GM21447 (cell line): ENCODE data around the gene USF1.

Experiments
- ATAC-seq: cut with Tn5 transposase; IDR thresholded peaks from one replicate; pipeline ENCODE4 v1.9.1; 2021; ENCODE audit not compliant: unreplicated experiment

The USF1 gene, protein sequence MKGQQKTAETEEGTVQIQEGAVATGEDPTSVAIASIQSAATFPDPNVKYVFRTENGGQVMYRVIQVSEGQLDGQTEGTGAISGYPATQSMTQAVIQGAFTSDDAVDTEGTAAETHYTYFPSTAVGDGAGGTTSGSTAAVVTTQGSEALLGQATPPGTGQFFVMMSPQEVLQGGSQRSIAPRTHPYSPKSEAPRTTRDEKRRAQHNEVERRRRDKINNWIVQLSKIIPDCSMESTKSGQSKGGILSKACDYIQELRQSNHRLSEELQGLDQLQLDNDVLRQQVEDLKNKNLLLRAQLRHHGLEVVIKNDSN

DNA sequence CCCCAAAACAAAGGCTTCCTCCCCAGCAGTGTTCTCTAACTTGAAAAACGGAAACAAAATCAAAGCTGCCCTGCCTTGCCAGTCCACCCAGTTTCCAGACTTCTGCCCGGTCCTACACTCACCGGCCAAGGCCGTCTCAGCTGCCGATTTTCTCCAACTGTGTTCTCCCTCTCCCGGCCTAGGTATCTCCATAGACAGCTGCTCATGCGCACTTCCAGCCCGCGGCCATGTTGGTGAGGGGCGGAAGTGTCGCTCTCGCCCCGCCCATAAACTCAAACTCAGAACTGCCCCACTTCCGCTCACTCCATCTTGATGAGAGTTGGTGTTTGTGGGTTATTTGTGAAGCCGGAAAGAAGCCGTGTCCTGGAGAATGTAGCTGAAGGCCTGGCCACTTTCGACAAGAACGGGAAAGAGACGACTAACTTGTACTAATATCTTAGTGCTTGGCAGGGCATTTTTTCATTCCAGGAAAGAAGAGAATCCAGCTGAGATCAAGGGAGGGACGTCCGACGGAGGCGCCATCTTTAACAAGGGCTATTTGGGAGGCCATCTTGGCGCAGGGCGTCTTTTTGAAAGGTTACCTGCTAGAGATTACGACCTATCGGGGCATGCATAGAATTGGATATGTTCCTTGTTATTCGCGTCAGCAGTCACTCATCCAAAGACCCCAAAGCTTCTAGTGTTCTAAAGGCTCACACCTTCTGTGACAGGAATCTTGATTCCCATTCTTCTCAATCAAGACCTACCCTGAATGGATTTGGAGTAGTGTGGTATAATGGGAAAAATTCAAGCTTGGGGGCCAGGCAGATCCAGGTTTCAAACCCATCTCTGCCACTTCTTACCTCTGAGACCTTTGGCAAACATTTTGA is at the start of gene USF1:
Gene USF1, minus strand, starts transcription at position 242 of the 869 bp plus-strand sequence. CDS start 2,702 bp downstream, outside the sequence.
- ATAC-seq = peak; percentile 59

DNA sequence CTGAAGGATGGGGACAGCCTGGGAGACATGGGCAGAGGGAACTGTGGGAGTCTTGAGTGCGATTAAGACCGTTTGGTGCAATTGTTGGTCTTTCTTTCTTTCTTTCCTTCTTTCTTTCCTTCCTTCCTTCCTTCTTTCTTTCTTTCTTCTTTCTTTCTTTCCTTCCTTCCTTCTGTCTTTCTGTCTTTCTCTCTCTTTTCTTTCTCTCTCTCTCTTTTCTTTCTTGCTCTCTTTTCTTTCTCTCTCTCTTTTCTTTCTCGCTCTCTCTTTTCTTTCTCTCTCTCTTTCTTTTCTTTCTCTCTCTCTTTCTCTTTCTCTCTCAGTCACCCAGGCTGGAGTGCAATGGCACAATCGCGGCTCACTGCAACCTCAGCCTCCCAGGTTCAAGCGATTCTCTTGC is 49.5 kb upstream of the USF1 start:
- ATAC-seq = no peak

DNA sequence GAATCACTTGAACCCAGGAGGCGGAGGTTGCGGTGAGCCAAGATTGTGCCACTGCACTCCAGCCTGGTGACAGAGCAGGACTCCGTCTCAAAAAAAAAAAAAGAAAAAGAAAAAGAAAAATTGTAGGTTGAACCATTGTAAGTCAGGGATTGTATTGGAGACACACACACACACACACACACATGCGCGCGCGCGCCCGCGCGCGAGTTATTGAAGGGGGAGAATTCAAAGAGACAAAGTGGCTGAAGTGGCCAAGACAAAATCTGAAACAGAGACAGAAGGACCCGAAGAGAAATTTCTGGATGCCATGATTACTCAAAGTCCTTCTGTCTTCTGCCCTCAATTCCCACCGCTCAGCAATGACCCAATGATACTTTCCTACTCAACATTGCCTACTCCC is 48.7 kb upstream of the USF1 start:
- ATAC-seq = no peak

DNA sequence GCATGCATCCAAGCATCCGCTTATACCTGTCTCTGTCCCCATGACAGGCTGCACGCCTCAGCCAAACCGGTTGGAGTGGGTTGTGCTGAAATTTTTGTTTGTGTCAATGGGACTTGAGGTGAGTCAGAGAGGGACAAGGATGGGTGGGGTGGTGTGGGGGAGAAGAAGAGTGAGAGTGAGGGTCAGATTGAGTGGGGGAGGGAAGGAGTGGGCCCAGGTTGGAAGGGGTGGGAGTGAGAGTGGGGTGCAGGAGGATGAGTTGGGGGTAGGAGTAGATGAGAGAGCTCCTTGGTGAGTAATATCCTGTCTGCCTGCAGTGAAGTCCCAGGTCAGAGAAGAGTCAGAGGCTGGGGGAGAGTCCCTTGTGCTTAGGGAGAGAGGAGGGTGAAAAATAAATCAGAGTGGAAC is 46.8 kb upstream of the USF1 start:
- ATAC-seq = no peak

DNA sequence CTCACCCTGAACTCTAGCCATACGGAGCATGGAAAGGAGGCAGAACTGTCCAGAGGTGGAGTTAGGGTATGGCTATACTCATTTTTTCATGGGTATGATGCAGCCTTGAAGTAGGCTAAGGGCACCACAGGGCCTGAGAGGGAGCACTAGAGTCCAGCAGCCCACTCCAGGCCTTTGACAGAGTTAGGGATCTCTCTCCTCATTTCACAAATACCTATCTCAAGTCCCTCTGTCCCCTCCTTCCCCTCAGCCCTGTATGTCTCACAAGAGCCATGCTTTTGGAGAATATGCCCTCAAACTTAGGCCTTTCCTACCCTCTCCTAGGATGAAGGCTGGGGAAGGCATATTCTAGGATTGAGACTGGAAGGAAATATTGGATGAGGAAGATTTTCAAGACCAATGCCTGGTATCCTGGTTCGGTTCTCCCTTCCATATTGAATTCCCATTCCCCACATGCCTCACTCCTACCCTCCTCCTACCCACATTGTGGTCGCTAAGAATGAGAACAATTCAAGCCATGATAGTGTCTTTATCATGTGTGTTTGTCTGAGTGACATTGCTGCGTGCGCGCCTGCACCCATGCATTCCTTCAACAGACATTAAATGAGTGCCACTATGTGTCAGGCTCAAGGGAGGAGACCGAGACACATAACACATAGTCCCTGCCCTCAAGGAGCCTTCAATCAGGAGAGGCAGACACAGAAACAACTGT is 46.2 kb upstream of the USF1 start:
- ATAC-seq = no peak

DNA sequence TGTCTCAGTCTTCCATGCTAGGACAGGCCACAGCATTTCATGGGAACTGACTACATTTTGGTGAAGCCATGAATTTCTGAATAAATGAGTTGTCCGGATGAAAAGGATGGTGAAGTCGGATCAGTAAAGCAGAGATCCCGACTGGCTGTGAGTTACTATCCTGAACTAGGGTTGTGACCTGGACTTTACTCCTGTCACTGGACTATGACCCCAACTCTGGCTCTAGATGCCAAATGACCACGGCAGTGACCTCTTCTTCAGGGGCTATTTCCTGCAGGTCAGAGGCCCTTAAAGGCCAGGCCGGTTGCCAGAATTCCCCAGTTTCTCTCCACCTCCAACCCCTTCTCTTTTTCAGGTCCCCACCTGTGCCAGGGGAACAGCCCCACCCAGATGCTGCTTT is 45.3 kb upstream of the USF1 start:
- no peak for ATAC-seq

DNA sequence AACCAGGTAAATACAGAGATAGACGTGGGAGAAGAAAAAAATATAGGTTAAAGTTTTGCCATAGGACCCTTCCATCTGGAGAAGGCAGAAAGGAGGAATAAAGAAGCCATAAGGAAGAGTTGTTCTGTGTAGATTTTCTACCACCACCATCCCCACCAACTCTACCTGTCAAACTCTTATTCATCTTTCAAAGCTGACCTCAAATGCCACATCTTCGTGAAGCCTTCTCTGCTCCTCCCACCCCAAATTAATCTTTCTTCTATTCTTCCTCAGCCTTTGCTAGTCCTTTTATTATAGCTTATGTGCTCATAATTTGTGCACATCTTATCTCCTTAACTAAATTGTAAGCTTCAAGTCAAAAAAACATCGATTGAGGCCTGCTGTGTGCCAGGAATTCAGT is 44.8 kb upstream of the USF1 start:
- ATAC-seq = no peak

DNA sequence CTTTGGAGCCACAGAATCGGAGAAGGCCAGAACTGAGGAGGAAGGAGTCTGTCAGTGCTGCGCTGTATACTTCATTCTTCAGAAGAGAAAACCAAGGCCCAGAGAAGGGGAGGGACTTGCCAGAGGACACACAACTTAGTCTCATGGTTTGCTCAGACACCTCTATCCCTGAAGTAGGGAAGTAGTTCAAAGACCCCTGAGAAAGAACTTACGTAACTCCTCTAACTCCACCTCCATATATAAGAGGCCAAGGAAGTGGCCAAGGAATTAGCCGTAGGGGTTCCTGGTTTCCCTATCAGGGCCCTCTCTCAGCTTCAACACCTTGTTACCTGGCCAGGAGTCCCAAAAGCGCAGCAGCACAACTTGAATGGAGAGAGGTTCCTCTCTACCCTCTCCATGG is 44.2 kb upstream of the USF1 start:
- no peak for ATAC-seq

DNA sequence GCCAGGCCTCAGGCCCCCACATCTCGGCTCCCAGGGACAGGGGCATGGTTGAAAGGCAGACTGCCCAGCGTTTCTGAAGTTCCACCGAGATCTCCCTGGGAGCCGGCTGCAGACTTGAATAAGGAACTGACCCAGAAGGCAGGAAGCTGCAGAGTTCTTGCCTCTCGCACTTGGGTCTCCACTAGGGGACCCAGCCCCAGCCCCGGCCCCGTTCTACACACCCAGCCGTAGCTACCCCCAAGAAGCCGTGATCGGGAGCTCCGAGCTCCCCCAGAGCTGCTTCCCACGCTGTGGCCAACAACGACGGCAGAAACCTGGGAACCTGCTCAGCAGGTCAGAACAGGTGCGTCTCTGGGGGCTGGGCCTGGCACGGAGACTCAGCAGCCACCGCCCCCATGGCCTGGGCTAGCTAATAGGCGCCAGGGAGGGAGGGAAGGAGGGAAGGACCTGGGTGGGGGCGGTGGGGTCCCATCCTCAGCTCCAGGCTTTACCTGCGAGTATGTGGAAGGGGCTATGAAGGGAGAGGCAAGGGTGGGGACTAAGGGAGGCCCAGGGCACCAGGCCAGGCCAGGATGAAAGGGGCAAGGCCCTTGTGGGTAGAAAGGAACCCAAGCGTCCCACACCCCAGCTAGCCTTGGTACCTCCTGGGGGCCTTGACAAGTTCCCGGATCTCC is 43.6 kb upstream of the USF1 start, which contains the start of gene NECTIN4:
Gene NECTIN4, minus strand, starts transcription at position 308 of the 674 bp plus-strand sequence. Its CDS starts 262 bp downstream, at position 46.
- ATAC-seq = no peak

DNA sequence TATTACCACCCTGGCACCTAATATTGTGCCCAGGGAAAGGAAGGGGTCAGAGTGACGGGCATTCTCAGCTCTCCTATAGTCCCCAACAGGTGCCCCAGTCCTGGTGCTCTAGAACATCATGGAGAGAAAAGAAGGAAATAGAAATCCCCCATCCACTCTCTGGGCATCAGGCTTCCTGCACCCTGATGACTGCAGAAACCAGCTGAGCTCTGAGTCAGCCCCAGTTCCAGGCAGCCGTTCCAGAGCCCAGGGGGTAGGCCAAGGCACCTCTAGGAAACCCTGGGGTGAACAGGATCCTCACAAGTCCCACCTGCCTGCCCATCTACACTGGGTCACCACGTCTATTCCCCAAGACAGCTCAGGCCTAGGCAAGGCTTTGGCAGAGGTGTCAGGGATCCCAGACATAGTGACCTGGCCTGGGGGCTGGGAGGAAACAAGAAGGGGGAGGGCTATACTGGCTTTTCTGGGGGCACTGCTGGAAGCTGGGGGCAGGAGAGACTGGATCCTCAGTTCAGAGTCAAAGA is 42.9 kb upstream of the USF1 start:
- no peak for ATAC-seq

DNA sequence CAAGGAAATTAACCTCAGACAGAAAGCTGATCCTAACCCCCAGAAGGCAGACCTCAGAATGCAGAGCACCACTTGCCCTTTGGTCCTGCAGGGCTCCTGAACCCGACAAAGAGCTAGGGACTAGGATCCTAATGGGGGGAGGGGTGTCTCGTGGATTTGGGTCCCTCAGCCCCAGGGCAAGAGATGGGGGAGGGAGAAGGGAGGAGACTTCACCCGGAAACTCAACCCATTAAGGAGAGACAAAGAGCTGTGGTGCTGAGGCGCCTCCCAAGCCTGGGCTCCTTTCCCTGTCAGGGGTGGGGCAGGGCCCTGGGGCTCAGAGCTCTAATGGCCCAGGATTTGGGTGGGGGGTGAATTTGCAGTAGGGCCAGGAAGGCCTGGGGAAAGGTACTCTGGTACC is 40.7 kb upstream of the USF1 start:
- ATAC-seq = no peak

DNA sequence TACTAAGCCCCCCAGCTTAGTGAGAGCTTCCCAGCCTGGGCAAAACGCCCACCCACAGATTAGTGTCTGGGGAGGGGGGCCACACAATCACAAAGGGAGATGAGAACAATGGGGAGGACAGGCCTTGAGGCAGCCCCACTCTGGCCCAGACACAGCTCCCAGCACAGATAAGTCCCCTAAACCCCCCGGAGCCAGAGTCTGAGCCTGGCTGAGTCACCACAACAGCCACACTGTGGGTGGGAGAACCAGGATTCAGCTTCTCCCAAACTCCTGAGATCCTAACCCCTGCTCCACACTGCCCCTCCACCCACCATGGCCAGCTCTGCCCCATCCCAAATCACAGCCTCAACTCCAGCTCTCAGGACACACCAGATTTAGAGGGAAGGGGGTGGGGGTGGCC is 39.4 kb upstream of the USF1 start:
- ATAC-seq = no peak

DNA sequence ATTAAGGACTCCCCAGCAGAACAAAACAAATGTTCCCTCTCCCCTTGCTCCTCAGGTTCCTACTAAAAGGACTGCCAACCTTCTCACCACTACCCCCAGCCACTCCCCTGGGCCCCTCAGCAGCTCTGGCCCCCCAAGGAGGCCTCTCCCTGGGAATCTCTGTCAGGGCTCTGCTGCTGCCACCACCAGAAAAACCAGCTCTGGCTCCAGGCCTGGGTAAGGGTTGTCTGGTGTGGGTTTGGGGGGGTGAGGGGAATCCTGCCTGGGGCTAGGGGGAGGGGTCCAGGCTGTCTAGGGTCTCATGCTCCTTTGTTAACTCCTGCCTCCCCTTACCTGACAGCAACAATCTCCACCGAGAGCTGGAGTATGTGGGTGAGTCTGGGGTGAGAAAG is 38.8 kb upstream of the USF1 start:
- ATAC-seq = no peak

DNA sequence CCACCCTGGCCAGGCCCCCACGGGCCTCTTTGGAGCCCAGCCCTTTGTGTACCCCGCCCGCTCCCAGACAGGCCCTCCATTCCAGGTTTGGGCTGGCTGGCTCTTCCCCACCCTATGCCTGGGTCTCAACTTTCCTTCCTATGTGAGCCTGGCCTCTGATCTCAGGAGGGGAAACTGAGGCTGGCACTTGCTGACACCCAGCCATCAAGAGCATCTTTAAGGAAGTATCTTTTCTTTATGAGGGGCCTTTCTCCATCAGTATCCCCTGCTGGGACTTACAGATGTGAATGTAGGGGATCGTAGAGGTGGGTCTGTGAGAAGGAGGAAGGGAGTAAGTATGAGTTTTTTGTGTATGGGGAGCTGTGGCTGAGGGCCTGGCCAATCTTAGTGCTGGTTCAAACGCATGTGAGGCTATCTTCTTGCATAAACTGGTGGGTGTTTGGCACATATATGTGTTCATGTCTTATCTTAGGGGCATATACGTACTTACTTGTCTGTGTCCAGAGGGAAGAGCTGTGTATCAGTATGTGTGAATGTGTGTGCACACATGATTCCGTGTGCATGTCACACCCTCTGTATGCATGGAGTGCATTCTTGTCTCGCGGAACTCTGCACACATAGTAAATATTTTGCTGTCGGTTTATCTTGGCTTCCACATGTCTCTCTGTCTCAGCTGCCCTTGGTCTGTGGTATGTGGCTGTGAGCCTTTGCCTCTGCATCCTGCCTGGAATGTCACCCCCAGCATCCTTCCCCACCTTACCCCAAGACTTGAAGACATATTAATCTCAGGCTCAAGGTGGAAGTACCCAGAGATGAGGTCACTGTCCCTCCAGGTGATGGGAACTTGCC is 38.2 kb upstream of the USF1 start:
- ATAC-seq = no peak

DNA sequence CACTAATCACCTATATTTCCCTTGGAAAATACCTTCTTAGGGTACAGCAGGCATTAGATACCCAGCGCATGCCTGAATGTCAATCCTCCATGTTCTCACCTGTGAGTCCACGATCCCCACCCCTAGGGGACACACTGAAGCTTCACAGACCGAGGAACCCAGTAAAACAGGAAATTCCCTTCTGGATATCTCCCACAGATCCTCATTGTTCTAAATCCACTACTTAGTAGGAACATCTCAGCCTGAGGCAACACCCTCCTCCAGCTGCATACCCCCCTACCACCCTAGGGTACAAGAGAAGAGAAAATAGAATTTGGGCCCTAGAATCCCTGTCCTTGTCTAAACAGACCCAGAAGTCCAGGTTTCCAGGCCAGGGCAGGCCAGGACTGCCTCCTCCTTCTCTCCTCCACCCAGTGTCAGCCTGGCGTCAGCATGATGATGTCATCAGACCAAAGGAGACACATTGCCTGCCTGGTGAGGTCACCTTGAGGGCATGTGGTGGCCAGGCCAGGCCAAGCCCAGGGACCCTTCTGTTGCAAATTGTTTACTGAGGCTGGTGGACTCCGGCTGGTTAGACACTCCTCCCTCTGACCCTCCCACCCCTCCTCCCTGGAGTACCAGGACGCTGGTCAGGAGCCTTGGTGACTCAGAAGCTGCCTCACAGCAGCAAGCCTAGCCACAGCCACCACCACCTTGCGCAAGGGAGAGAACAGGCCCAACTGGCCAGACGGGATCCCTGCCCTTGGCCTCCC is 37.4 kb upstream of the USF1 start:
- ATAC-seq = no peak

DNA sequence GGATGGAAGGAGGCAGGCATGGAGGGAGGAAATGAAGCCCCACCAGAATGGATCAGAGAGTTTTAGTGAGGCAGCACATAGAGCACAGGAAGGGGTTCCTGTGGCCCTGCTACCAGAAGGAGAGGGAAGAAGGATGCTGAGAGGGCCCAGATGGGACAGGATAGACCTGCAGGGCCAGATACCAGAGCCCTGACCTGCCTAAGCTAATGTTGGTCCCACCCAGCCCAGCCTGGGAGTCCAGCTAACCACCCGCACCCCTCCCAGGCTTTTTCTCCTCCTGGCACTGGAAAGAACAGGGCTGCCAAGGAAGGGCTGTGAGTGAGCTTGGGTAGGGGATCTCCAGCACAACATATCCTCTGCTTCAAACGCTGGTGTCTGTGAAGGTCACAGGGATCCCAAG is 36.7 kb upstream of the USF1 start:
- ATAC-seq = no peak

DNA sequence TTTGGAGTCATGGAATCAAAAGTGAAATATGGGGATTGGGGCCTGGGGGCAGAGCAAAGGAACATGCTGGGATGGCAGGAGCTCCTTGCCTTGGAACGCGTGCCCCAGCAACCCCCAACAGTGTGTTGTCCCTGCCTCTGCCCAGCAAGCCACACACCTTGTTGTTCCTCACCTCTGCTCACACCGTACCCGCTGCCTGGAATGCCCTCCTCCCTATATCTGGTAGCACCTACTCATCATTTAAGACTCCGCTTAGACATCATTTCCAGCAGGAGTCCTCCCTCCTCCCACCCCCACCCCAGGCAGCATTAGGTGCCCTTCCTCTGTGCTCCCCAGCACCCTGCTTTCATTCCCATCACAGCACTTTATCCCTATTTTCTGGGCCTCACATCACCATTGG is 35.7 kb upstream of the USF1 start:
- no peak for ATAC-seq

DNA sequence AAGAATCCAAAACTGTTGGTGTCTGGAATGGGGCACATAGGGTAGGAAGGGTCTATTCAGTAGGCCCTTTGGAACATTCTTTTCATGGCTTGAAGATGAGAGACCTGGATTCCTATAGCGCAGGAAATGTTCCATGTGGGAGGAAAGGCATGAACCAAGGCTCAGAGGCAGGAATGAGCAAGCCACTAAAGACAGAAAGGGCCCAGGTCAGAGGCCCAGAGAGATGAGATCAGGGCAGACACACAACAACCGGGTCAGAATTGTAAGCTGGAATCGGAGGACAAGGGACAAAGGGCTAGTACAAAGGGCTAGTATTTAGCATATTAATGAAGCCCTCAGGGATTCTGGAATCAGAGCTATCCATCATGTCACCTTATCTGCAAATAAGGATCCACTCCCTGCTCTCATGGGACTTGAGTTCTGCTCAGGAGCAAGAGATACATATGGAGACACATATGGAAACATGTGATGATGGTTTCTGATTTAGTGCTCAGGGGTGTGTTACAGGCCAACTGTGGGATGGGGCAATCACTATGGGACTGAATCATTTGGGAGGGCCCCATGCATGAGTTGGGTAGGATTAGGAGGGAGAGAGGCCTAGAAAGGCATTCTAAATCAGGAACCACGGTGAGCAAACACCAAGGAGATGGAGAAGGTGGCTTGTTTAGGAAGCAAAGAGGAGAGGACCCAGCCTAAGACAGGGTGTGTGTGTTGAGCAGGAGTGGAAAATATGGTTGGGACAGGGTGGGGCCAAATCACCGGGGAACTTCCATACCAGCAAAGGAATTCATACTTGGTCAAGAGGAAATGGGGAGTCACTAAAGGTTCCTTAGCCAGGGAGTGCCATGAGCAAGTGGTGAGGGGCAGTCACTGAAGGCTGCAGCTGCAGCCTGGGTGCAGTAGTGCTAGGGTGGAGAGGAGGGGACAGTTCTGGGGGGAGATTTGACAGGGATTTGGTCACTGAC is 34.9 kb upstream of the USF1 start:
- ATAC-seq = no peak
